Neuronal stem cell (in vitro differentiated cells): ENCODE measurements around the gene MARK3.

Experiments used
- DNase-seq: peaks from one replicate; pipeline ENCODE4 v3.0.0-alpha.2; 2013; ENCODE audit warnings: low spot score
- H2AFZ ChIP-seq: one replicate; pipeline ENCODE4 v1.6.1; 2013; ENCODE audit warnings: mild to moderate bottlenecking, low read length, inconsistent platforms
- H2AK5ac ChIP-seq: 2 replicates; pipeline ENCODE4 v1.6.1; 2013; ENCODE audit warnings: low read depth, mild to moderate bottlenecking, inconsistent platforms, low read length, moderate library complexity, mixed read lengths
- H2BK120ac ChIP-seq: 2 replicates; pipeline ENCODE4 v1.6.1; 2013; ENCODE audit warnings: low read depth, mild to moderate bottlenecking, inconsistent platforms, low read length, moderate library complexity, mixed read lengths
- H2BK12ac ChIP-seq: one replicate; pipeline ENCODE4 v1.6.1; 2013; ENCODE audit warnings: low read length, inconsistent platforms
- H2BK15ac ChIP-seq: 2 replicates; pipeline ENCODE4 v1.6.1; 2013; ENCODE audit warnings: mild to moderate bottlenecking, low read length, inconsistent platforms, mixed read lengths
- H2BK5ac ChIP-seq: one replicate; pipeline ENCODE4 v1.6.1; 2013; ENCODE audit warnings: inconsistent platforms, mild to moderate bottlenecking, low read length, moderate library complexity
- H3K14ac ChIP-seq: one replicate; pipeline ENCODE4 v1.6.1; 2013; ENCODE audit warnings: low read length, inconsistent platforms
- H3K18ac ChIP-seq: 2 replicates; pipeline ENCODE4 v1.6.1; 2013; ENCODE audit warnings: low read length, inconsistent platforms
- H3K23ac ChIP-seq: 2 replicates; pipeline ENCODE4 v1.6.1; 2013; ENCODE audit warnings: low read depth, mild to moderate bottlenecking, mixed read lengths, low read length, inconsistent platforms; ENCODE audit not compliant: poor library complexity
- H3K27ac ChIP-seq: replicated peaks from 3 replicates; pipeline ENCODE4 v1.5.1; 2013; ENCODE audit warnings: low read length, inconsistent platforms
- H3K27me3 ChIP-seq, 3 experiments: 2 replicates each; pipeline ENCODE4 v1.6.1; 2013; ENCODE audit warnings: low read length in 3 of 3, mild to moderate bottlenecking in 2 of 3, inconsistent platforms in 1 of 3, low read depth in 1 of 3, mixed read lengths in 1 of 3, moderate library complexity in 1 of 3; ENCODE audit not compliant: control insufficient read depth in 3 of 3, insufficient read depth in 3 of 3
- H3K36me3 ChIP-seq, 2 donors: replicated peaks in 1 of 2; 2 replicates each; pipeline ENCODE4 v1.6.1; 2013; ENCODE audit warnings: low read length in 2 of 2; ENCODE audit not compliant: control insufficient read depth in 2 of 2, insufficient read depth in 2 of 2
- H3K4ac ChIP-seq: 2 replicates; pipeline ENCODE4 v1.6.1; 2013; ENCODE audit warnings: inconsistent platforms, mild to moderate bottlenecking, low read length, moderate library complexity
- H3K4me1 ChIP-seq, 2 donors: 1 replicate in 1 of 2; 2 replicates in 1 of 2; pipeline ENCODE4 v1.6.1; 2013; ENCODE audit warnings: low read length in 2 of 2, low read depth in 1 of 2; ENCODE audit not compliant: control insufficient read depth in 2 of 2, insufficient read depth in 1 of 2
- H3K4me2 ChIP-seq: one replicate; pipeline ENCODE4 v1.6.1; 2013; ENCODE audit warnings: mild to moderate bottlenecking, low read length, inconsistent platforms; ENCODE audit not compliant: insufficient read depth, poor library complexity, severe bottlenecking
- H3K4me3 ChIP-seq, 2 donors: 2 replicates each; pipeline ENCODE4 v1.5.1; 2013; ENCODE audit warnings: low read length in 2 of 2, mild to moderate bottlenecking in 2 of 2, inconsistent platforms in 1 of 2, moderate library complexity in 1 of 2
- H3K79me1 ChIP-seq: one replicate; pipeline ENCODE4 v1.6.1; 2013; ENCODE audit warnings: low read depth, mild to moderate bottlenecking, inconsistent platforms, low read length, moderate library complexity
- H3K9ac ChIP-seq: one replicate; pipeline ENCODE4 v1.6.1; 2013; ENCODE audit warnings: mild to moderate bottlenecking, low read depth, low read length, inconsistent platforms; ENCODE audit not compliant: poor library complexity
- H3K9me3 ChIP-seq, 2 donors: replicated peaks in 1 of 2; 2 replicates each; pipeline versions ENCODE3 to v1.6.1; 2013; ENCODE audit warnings: low read length in 2 of 2, mild to moderate bottlenecking in 2 of 2, inconsistent platforms in 1 of 2, low read depth in 1 of 2, mixed read lengths in 1 of 2, moderate library complexity in 1 of 2; ENCODE audit not compliant: control insufficient read depth in 2 of 2, insufficient read depth in 1 of 2
- H4K8ac ChIP-seq: one replicate; pipeline ENCODE4 v1.6.1; 2013; ENCODE audit warnings: low read depth, mild to moderate bottlenecking, inconsistent platforms, low read length, moderate library complexity
- H4K91ac ChIP-seq: one replicate; pipeline ENCODE4 v1.6.1; 2013; ENCODE audit warnings: low read length, low read depth, mild to moderate bottlenecking, inconsistent platforms; ENCODE audit not compliant: poor library complexity
- WGBS, 2 donors: extraction: QIAGEN DNeasy Blood & Tissue Kit; methylation state at CpG; one replicate each; pipeline ENCODE4 v1.1.7; 2013; ENCODE audit warnings: missing lambda C conversion rate in 2 of 2, mixed read lengths in 1 of 2; ENCODE audit not compliant: insufficient read length in 2 of 2, insufficient replicate concordance in 1 of 2; ENCODE audit errors: extremely low coverage in 2 of 2; 5-methylcytosine and 5-hydroxymethylcytosine counted together

Gene MARK3

GRCh38 chr14:103372552-103373304, 12.5 kb upstream of the MARK3 start:
- no peak overlapping the region for H2BK15ac ChIP-seq
- no peak for DNase-seq
- H3K27me3 ChIP-seq = peaks cover 0 to 5% (median 2%) of the 10 kb centered on the region in 3 experiments
- H4K8ac ChIP-seq = no peak overlapping the region
- no peak overlapping the region for H3K4me3 ChIP-seq
- H3K4me1 ChIP-seq = peaks cover 0 to 2% of the 10 kb centered on the region in 2 donors
- no peak overlapping the region for H3K18ac ChIP-seq
- no peak overlapping the region for H3K27ac ChIP-seq
- H2BK12ac ChIP-seq = no peak overlapping the region
- no peaks in the 10 kb centered on the region for H3K36me3 ChIP-seq
- no peak overlapping the region for H3K4me2 ChIP-seq
- no peaks in the 10 kb centered on the region for H3K79me1 ChIP-seq
- H3K9ac ChIP-seq = no peak overlapping the region
- H4K91ac ChIP-seq = no peak overlapping the region
- H2BK5ac ChIP-seq = no peak overlapping the region
- no peak overlapping the region for H3K4ac ChIP-seq
- no peak overlapping the region for H2BK120ac ChIP-seq
- H2AK5ac ChIP-seq = no peak overlapping the region
- peak overlapping the region; percentile 27 for H2AFZ ChIP-seq
- no CpG with 5 or more reads among the region's 11 CpGs for WGBS, 2 donors
- H3K9me3 ChIP-seq = no peaks in the 10 kb centered on the region
- H3K14ac ChIP-seq = no peak overlapping the region
- H3K23ac ChIP-seq = no peak overlapping the region

- Histone ChIP-seq H3K27ac (no peak overlapping the region), H2AFZ (no peak overlapping the region), H3K4ac (no peak overlapping the region), H4K91ac (no peak overlapping the region), H3K36me3 (no peaks in the 10 kb centered on the region), H3K9me3 (no peaks in the 10 kb centered on the region), H2BK12ac (no peak overlapping the region), H3K4me3 (no peak overlapping the region), H2BK15ac (no peak overlapping the region), H4K8ac (no peak overlapping the region), H2BK5ac (no peak overlapping the region), H2AK5ac (peak overlapping the region; percentile 63), H3K4me1 (peaks cover 0 to 2% of the 10 kb centered on the region in 2 donors), H3K23ac (no peak overlapping the region), H3K14ac (peak overlapping the region; percentile 38), H3K79me1 (no peaks in the 10 kb centered on the region), H3K18ac (no peak overlapping the region), H3K4me2 (no peak overlapping the region), H3K27me3 (peaks cover 0 to 13% (median 2%) of the 10 kb centered on the region in 3 experiments), H3K9ac (no peak overlapping the region), H2BK120ac (no peak overlapping the region)
- WGBS, 2 donors = no CpG with 5 or more reads among the region's 11 CpGs
- DNase-seq = no peak
Measured at GRCh38 chr14:103374121-103374520, 11.1 kb upstream of the MARK3 start.

- WGBS, 2 donors = no CpG with 5 or more reads among the region's 2 CpGs
- no peak overlapping the region for H3K18ac ChIP-seq
Measured at GRCh38 chr14:103377522-103378037, 7.6 kb upstream of the MARK3 start.

GRCh38 chr14:103378038-103378854, 7.0 kb upstream of the MARK3 start:
- Histone ChIP-seq H3K9ac (no peak overlapping the region), H3K4me3 (no peak overlapping the region), H3K23ac (no peak overlapping the region), H3K27me3 (peaks cover 0 to 25% (median 2%) of the 10 kb centered on the region in 3 experiments), H3K4me2 (no peak overlapping the region), H2AFZ (peak overlapping the region; percentile 6), H2BK15ac (no peak overlapping the region), H4K91ac (no peak overlapping the region), H3K27ac (no peak overlapping the region), H2BK5ac (no peak overlapping the region), H2BK12ac (no peak overlapping the region), H2AK5ac (no peak overlapping the region), H3K79me1 (no peaks in the 10 kb centered on the region), H4K8ac (no peak overlapping the region), H3K9me3 (peaks cover 0 to 3% of the 10 kb centered on the region in 2 donors), H3K36me3 (no peaks in the 10 kb centered on the region), H2BK120ac (no peak overlapping the region), H3K14ac (no peak overlapping the region), H3K4ac (no peak overlapping the region), H3K4me1 (no peaks in the 10 kb centered on the region), H3K18ac (no peak overlapping the region)
- no peak for DNase-seq
- no CpG with 5 or more reads among the region's 14 CpGs for WGBS, 2 donors

More at GRCh38 chr14:103377522-103378037, 7.6 kb upstream of the MARK3 start:
- Histone ChIP-seq H2AK5ac (no peak overlapping the region), H3K4me1 (peaks cover 0 to 2% of the 10 kb centered on the region in 2 donors), H4K8ac (no peak overlapping the region), H3K27ac (no peak overlapping the region), H3K36me3 (no peaks in the 10 kb centered on the region), H2BK5ac (no peak overlapping the region), H3K14ac (no peak overlapping the region), H3K9ac (no peak overlapping the region), H3K4me2 (no peak overlapping the region), H2AFZ (no peak overlapping the region), H2BK120ac (no peak overlapping the region), H3K79me1 (no peaks in the 10 kb centered on the region), H3K4ac (no peak overlapping the region), H4K91ac (no peak overlapping the region), H2BK15ac (no peak overlapping the region), H2BK12ac (no peak overlapping the region), H3K23ac (no peak overlapping the region), H3K4me3 (no peak overlapping the region), H3K27me3 (peaks cover 0 to 25% (median 2%) of the 10 kb centered on the region in 3 experiments), H3K9me3 (peaks cover 0 to 3% of the 10 kb centered on the region in 2 donors)
- DNase-seq = no peak
